Measurements from ENCODE around the gene MYO3B.
"Not testable (repeated sequence)": the region's sequence is repeated elsewhere in the genome, so short reads cannot be mapped to it uniquely, and the experiment has no call there.

Gene MYO3B

GRCh38 chr2:170530284-170530745 is 352.4 kb downstream of the MYO3B start:
- 45% methylated on average over 7 of the region's 7 CpGs for WGBS, 2 experiments

GRCh38 chr2:170530803-170531564 is 353.0 kb downstream of the MYO3B start:
- H3K4me1 ChIP-seq (ENCODE audit: control insufficient read depth, insufficient read depth, low read length), result peaks cover 3% of the 10 kb centered on the region
- no peaks in the 10 kb centered on the region for H3K36me3 ChIP-seq (ENCODE audit: control insufficient read depth, insufficient read depth, low read length)
- no peaks in the 10 kb centered on the region for H3K9me3 ChIP-seq (ENCODE audit: control insufficient read depth, low read length)
- no peak overlapping the region for H3K4me3 ChIP-seq (ENCODE audit: insufficient read depth, low read depth, low read length)
- H3K27ac ChIP-seq (ENCODE audit: insufficient read depth, low read depth, low read length, poor library complexity, severe bottlenecking), result no peak overlapping the region
- 49 to 50% methylated on average over 2 of the region's 2 CpGs for WGBS, 2 experiments
- no peaks in the 10 kb centered on the region for H3K27me3 ChIP-seq (ENCODE audit: control insufficient read depth, insufficient read depth, low read length, poor library complexity, severe bottlenecking)

More at GRCh38 chr2:170530284-170530745, 352.4 kb downstream of the MYO3B start:
- Histone ChIP-seq H3K27ac (ENCODE audit: insufficient read depth, low read depth, low read length, poor library complexity, severe bottlenecking) (no peak overlapping the region), H3K4me3 (ENCODE audit: insufficient read depth, low read depth, low read length) (no peak overlapping the region), H3K9me3 (ENCODE audit: control insufficient read depth, low read length) (no peaks in the 10 kb centered on the region), H3K4me1 (ENCODE audit: control insufficient read depth, insufficient read depth, low read length) (peaks cover 3% of the 10 kb centered on the region), H3K36me3 (ENCODE audit: control insufficient read depth, insufficient read depth, low read length) (no peaks in the 10 kb centered on the region), H3K27me3 (ENCODE audit: control insufficient read depth, insufficient read depth, low read length, poor library complexity, severe bottlenecking) (no peaks in the 10 kb centered on the region)

- Histone ChIP-seq H3K36me3 (ENCODE audit: control insufficient read depth, insufficient read depth, low read length) (no peaks in the 10 kb centered on the region), H3K27ac (ENCODE audit: insufficient read depth, low read depth, low read length, poor library complexity, severe bottlenecking) (no peak overlapping the region), H3K27me3 (ENCODE audit: control insufficient read depth, insufficient read depth, low read length, poor library complexity, severe bottlenecking) (no peaks in the 10 kb centered on the region), H3K4me1 (ENCODE audit: control insufficient read depth, insufficient read depth, low read length) (peaks cover 3% of the 10 kb centered on the region), H3K9me3 (ENCODE audit: control insufficient read depth, low read length) (no peaks in the 10 kb centered on the region), H3K4me3 (ENCODE audit: insufficient read depth, low read depth, low read length) (no peak overlapping the region)
- WGBS, 2 experiments, result 95 to 100% methylated on average over 2 of the region's 2 CpGs
Observed at GRCh38 chr2:170531876-170532275, 353.9 kb downstream of the MYO3B start.

GRCh38 chr2:170533156-170533555 is 355.2 kb downstream of the MYO3B start:
- WGBS, 2 experiments, result 90 to 91% methylated on average over 4 of the region's 4 CpGs
- Histone ChIP-seq H3K27me3 (ENCODE audit: control insufficient read depth, insufficient read depth, low read length, poor library complexity, severe bottlenecking) (no peaks in the 10 kb centered on the region), H3K4me3 (ENCODE audit: insufficient read depth, low read depth, low read length) (no peak overlapping the region), H3K4me1 (ENCODE audit: control insufficient read depth, insufficient read depth, low read length) (peaks cover 3% of the 10 kb centered on the region), H3K36me3 (ENCODE audit: control insufficient read depth, insufficient read depth, low read length) (no peaks in the 10 kb centered on the region), H3K27ac (ENCODE audit: insufficient read depth, low read depth, low read length, poor library complexity, severe bottlenecking) (no peak overlapping the region), H3K9me3 (ENCODE audit: control insufficient read depth, low read length) (no peaks in the 10 kb centered on the region)

- H3K9me3 ChIP-seq (ENCODE audit: control insufficient read depth, low read length), result no peaks in the 10 kb centered on the region
- H3K4me1 ChIP-seq (ENCODE audit: control insufficient read depth, insufficient read depth, low read length), result peaks cover 3% of the 10 kb centered on the region
- WGBS, 2 experiments, result 90 to 93% methylated on average over 4 of the region's 4 CpGs
- H3K27ac ChIP-seq (ENCODE audit: insufficient read depth, low read depth, low read length, poor library complexity, severe bottlenecking), result no peak overlapping the region
- no peak overlapping the region for H3K4me3 ChIP-seq (ENCODE audit: insufficient read depth, low read depth, low read length)
- no peaks in the 10 kb centered on the region for H3K36me3 ChIP-seq (ENCODE audit: control insufficient read depth, insufficient read depth, low read length)
- H3K27me3 ChIP-seq (ENCODE audit: control insufficient read depth, insufficient read depth, low read length, poor library complexity, severe bottlenecking), result no peaks in the 10 kb centered on the region
Observed at GRCh38 chr2:170535552-170535951, 357.6 kb downstream of the MYO3B start.

GRCh38 chr2:170544817-170545216 is 366.9 kb downstream of the MYO3B start:
- H3K27ac ChIP-seq (ENCODE audit: insufficient read depth, low read depth, low read length, poor library complexity, severe bottlenecking), result no peak overlapping the region
- no peaks in the 10 kb centered on the region for H3K36me3 ChIP-seq (ENCODE audit: control insufficient read depth, insufficient read depth, low read length)
- 93 to 94% methylated on average over 3 of the region's 3 CpGs for WGBS, 2 experiments
- no peaks in the 10 kb centered on the region for H3K9me3 ChIP-seq (ENCODE audit: control insufficient read depth, low read length)
- H3K4me3 ChIP-seq (ENCODE audit: insufficient read depth, low read depth, low read length), result no peak overlapping the region
- no peaks in the 10 kb centered on the region for H3K4me1 ChIP-seq (ENCODE audit: control insufficient read depth, insufficient read depth, low read length)
- no peaks in the 10 kb centered on the region for H3K27me3 ChIP-seq (ENCODE audit: control insufficient read depth, insufficient read depth, low read length, poor library complexity, severe bottlenecking)

GRCh38 chr2:170548304-170548703 is 370.4 kb downstream of the MYO3B start:
- H3K27ac ChIP-seq (ENCODE audit: insufficient read depth, low read depth, low read length, poor library complexity, severe bottlenecking), result no peak overlapping the region
- no peaks in the 10 kb centered on the region for H3K36me3 ChIP-seq (ENCODE audit: control insufficient read depth, insufficient read depth, low read length)
- H3K27me3 ChIP-seq (ENCODE audit: control insufficient read depth, insufficient read depth, low read length, poor library complexity, severe bottlenecking), result no peaks in the 10 kb centered on the region
- H3K4me3 ChIP-seq (ENCODE audit: insufficient read depth, low read depth, low read length), result no peak overlapping the region
- no peaks in the 10 kb centered on the region for H3K9me3 ChIP-seq (ENCODE audit: control insufficient read depth, low read length)
- H3K4me1 ChIP-seq (ENCODE audit: control insufficient read depth, insufficient read depth, low read length), result no peaks in the 10 kb centered on the region
- WGBS, 2 experiments, result 91 to 93% methylated on average over 2 of the region's 2 CpGs

- Histone ChIP-seq H3K4me3 (ENCODE audit: insufficient read depth, low read depth, low read length) (no peak overlapping the region), H3K27me3 (ENCODE audit: control insufficient read depth, insufficient read depth, low read length, poor library complexity, severe bottlenecking) (no peaks in the 10 kb centered on the region), H3K27ac (ENCODE audit: insufficient read depth, low read depth, low read length, poor library complexity, severe bottlenecking) (no peak overlapping the region), H3K36me3 (ENCODE audit: control insufficient read depth, insufficient read depth, low read length) (no peaks in the 10 kb centered on the region), H3K4me1 (ENCODE audit: control insufficient read depth, insufficient read depth, low read length) (no peaks in the 10 kb centered on the region), H3K9me3 (ENCODE audit: control insufficient read depth, low read length) (no peaks in the 10 kb centered on the region)
- 92 to 99% methylated on average over 2 of the region's 2 CpGs for WGBS, 2 experiments
Observed at GRCh38 chr2:170550501-170550900, 372.6 kb downstream of the MYO3B start.

GRCh38 chr2:170551899-170552298 is 374.0 kb downstream of the MYO3B start:
- H3K27me3 ChIP-seq (ENCODE audit: control insufficient read depth, insufficient read depth, low read length, poor library complexity, severe bottlenecking); H3K4me3 ChIP-seq (ENCODE audit: insufficient read depth, low read depth, low read length); H3K9me3 ChIP-seq (ENCODE audit: control insufficient read depth, low read length): not testable (repeated sequence)

GRCh38 chr2:170553748-170554147 is 375.8 kb downstream of the MYO3B start:
- Histone ChIP-seq H3K4me3 (ENCODE audit: insufficient read depth, low read depth, low read length) (no peak overlapping the region), H3K27me3 (ENCODE audit: control insufficient read depth, insufficient read depth, low read length, poor library complexity, severe bottlenecking) (no peaks in the 10 kb centered on the region), H3K4me1 (ENCODE audit: control insufficient read depth, insufficient read depth, low read length) (no peaks in the 10 kb centered on the region), H3K9me3 (ENCODE audit: control insufficient read depth, low read length) (no peaks in the 10 kb centered on the region), H3K36me3 (ENCODE audit: control insufficient read depth, insufficient read depth, low read length) (no peaks in the 10 kb centered on the region), H3K27ac (ENCODE audit: insufficient read depth, low read depth, low read length, poor library complexity, severe bottlenecking) (no peak overlapping the region)
- WGBS, 2 experiments, result 85 to 87% methylated on average over 4 of the region's 4 CpGs

More at GRCh38 chr2:170551899-170552298, 374.0 kb downstream of the MYO3B start:
- not testable (repeated sequence) for H3K27ac ChIP-seq (ENCODE audit: insufficient read depth, low read depth, low read length, poor library complexity, severe bottlenecking); H3K4me1 ChIP-seq (ENCODE audit: control insufficient read depth, insufficient read depth, low read length); H3K36me3 ChIP-seq (ENCODE audit: control insufficient read depth, insufficient read depth, low read length)
